GM21423 (cell line): ENCODE results near the gene CEP192.
A peak's percentile ranks its signal among the peaks of the same experiment; 100 is the strongest.
"Not testable (repeated sequence)": the region's sequence is repeated elsewhere in the genome, so short reads cannot be mapped to it uniquely, and the experiment has no call there.

Experiments
- ATAC-seq: cut with Tn5 transposase; IDR thresholded peaks from one replicate; pipeline ENCODE4 v1.9.1; 2021; ENCODE audit warnings: mild to moderate bottlenecking, moderate library complexity; ENCODE audit not compliant: unreplicated experiment

The CEP192 gene

GRCh38 chr18:12990967-12991820 lies at the start of gene CEP192:
CEP192 (plus strand) TSS chr18:12991362; CDS start chr18:12999425, 8,063 bp downstream.
- ATAC-seq, result peak; percentile 84

- ATAC-seq, result no peak
Measured at GRCh38 chr18:12943215-12943614, 47.9 kb upstream of the CEP192 start.

GRCh38 chr18:12944709-12945108 lies 46.5 kb upstream of the CEP192 start:
- ATAC-seq, result no peak

GRCh38 chr18:12946549-12947284 lies 44.4 kb upstream of the CEP192 start:
- ATAC-seq, result no peak

GRCh38 chr18:12947285-12948049 lies 43.7 kb upstream of the CEP192 start, which contains the start of gene SEH1L:
SEH1L (plus strand) TSS chr18:12948011; CDS start chr18:12948122, 111 bp downstream.
- peak; percentile 80 for ATAC-seq

GRCh38 chr18:12948050-12948804 lies 42.9 kb upstream of the CEP192 start:
- peak; percentile 70 for ATAC-seq

GRCh38 chr18:12958478-12958877 lies 32.7 kb upstream of the CEP192 start:
- no peak for ATAC-seq

- ATAC-seq, result no peak
Measured at GRCh38 chr18:12960395-12960794, 30.8 kb upstream of the CEP192 start.

- no peak for ATAC-seq
Measured at GRCh38 chr18:12960853-12961397, 30.2 kb upstream of the CEP192 start.

GRCh38 chr18:12963069-12963468 lies 28.1 kb upstream of the CEP192 start:
- no peak for ATAC-seq

- ATAC-seq, result no peak
Measured at GRCh38 chr18:12968115-12968514, 23.0 kb upstream of the CEP192 start.

- no peak for ATAC-seq
Measured at GRCh38 chr18:12968619-12969018, 22.5 kb upstream of the CEP192 start.

- no peak for ATAC-seq
Measured at GRCh38 chr18:12973562-12974213, 17.5 kb upstream of the CEP192 start.

- no peak for ATAC-seq
Measured at GRCh38 chr18:12975488-12975887, 15.7 kb upstream of the CEP192 start.

GRCh38 chr18:12976305-12976704 lies 14.9 kb upstream of the CEP192 start:
- ATAC-seq, result no peak

GRCh38 chr18:12980065-12980464 lies 11.1 kb upstream of the CEP192 start:
- ATAC-seq, result not testable (repeated sequence)

GRCh38 chr18:12989397-12990122 lies 1.6 kb upstream of the CEP192 start:
- no peak for ATAC-seq

GRCh38 chr18:12990123-12990475 lies 1.1 kb upstream of the CEP192 start:
- no peak for ATAC-seq

- ATAC-seq, result peak; percentile 0
Measured at GRCh38 chr18:12990641-12990966, 558 bp upstream of the CEP192 start.
